Sigmoid colon (tissue), 7 donors: ENCODE results near the gene TCERG1L. TPM values are rescaled to one million over a fixed set of nuclear protein-coding genes. Genes with fewer than 3 reads are reported as not detected.

Experiments used
- DNase-seq: peaks from one replicate; pipeline ENCODE4 v3.0.0-alpha.2; 2019
- H3K27ac ChIP-seq, 4 donors: fragments of 200-600 bp; sonication (generic); one replicate each; pipeline ENCODE4 v1.5.1; 2016 to 2019; ENCODE audit warnings: mild to moderate bottlenecking in 1 of 4
- H3K27me3 ChIP-seq, 3 donors: fragments of 200-600 bp; sonication (generic); one replicate each; pipeline ENCODE4 v1.5.1; 2019; ENCODE audit warnings: mild to moderate bottlenecking in 1 of 3
- H3K36me3 ChIP-seq, 4 donors: fragments of 200-600 bp; sonication (generic); one replicate each; pipeline ENCODE4 v1.5.1; 2016 to 2019
- H3K4me1 ChIP-seq, 4 donors: fragments of 200-600 bp; sonication (generic); one replicate each; pipeline ENCODE4 v1.5.1; 2017 to 2019
- H3K4me3 ChIP-seq, 4 donors: fragments of 200-600 bp; sonication (generic); one replicate each; pipeline ENCODE4 v1.5.1; 2017 to 2019; ENCODE audit warnings: mild to moderate bottlenecking in 2 of 4, moderate library complexity in 1 of 4
- H3K9me3 ChIP-seq, 4 donors: fragments of 200-600 bp in 3 of 4; sonication (generic) in 3 of 4; one replicate each; pipeline versions ENCODE4 v1.5.1 to v1.6.1; 2013 to 2019
- EP300 ChIP-seq, 4 donors: sonication (generic); formaldehyde crosslinking; IDR thresholded peaks; one replicate each; pipeline ENCODE4 v1.6.1; 2017; ENCODE audit warnings: antibody characterized with exemption in 4 of 4
- POLR2A ChIP-seq, 2 donors: fragments of 450-650 bp; IDR thresholded peaks; one replicate each; pipeline ENCODE4 v1.6.1; 2016; ENCODE audit warnings: antibody characterized with exemption in 2 of 2, mild to moderate bottlenecking in 2 of 2, moderate library complexity in 2 of 2
- POLR2AphosphoS5 ChIP-seq, 4 donors: sonication (generic); formaldehyde crosslinking; IDR thresholded peaks; one replicate each; pipeline ENCODE4 v1.6.1; 2017; ENCODE audit warnings: antibody characterized with exemption in 4 of 4
- WGBS, 2 donors: extraction: QIAGEN DNeasy Blood & Tissue Kit; methylation state at CpG; one replicate each; pipeline ENCODE4 v1.1.7; 2013; 5-methylcytosine and 5-hydroxymethylcytosine counted together
- intact Hi-C: fragments of 100-400 bp; cut with DNase I; formaldehyde crosslinking; loops from one replicate; pipeline ENCODE4 v1.15.1; 2023
- polyA plus RNA-seq, 3 donors: library from polyadenylated mRNA; stranded (reverse); fragments of 200-250 nt; gene quantifications; one replicate each; pipeline ENCODE4 v1.2.3, GENCODE V29; 2013
- total RNA-seq, 4 donors: library from RNA; depleted of rRNA; stranded (reverse); fragments of >200 nt; gene quantifications; one replicate each; pipeline ENCODE4 v1.1.0, GENCODE V29; 2016
- TF ChIP-seq, protein P1 (sequence below), 4 experiments: fragments of 450-650 bp in 3 of 4; fragments of 200-600 bp in 1 of 4; IDR thresholded peaks; one replicate each; pipeline ENCODE4 v1.5.1; 2016 to 2019; ENCODE audit warnings: antibody characterized with exemption in 4 of 4, mild to moderate bottlenecking in 3 of 4, moderate library complexity in 2 of 4
- donor health status: healthy with polysubstance abuse.
- donor health status: Bipolar disorder and iron deficiency.
- donor health status: healthy.

Gene TCERG1L
- total and polyA plus RNA-seq, 7 donors, result under 0.01 to 0.55 (median 0.10) TPM; not detected in 4

DNA sequence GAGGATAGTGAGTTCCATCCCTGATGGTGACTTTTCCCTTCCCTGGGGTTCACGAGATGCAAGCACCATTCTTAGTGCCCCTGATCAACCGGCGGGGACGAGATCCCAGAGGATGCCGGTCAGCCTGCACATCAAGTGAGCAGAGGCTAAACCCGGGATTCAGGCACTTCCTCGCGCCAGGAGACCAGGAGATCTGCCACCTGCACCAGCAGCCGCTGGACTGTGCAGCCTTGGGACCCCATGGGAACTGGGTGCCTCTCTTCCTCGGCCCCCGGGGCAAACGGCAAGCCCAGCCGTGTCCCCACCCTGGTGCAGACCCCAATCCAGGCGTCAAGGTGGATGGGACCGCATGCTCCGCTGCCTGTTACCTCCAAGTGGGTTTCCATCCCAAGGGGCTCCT, 88.5 kb downstream of the TCERG1L start:
- 90 to 92% methylated on average over 16 of the region's 16 CpGs for WGBS, 2 donors
- H3K27me3 ChIP-seq, result no peaks in the 10 kb centered on the region
- no peaks in the 10 kb centered on the region for H3K4me1 ChIP-seq
- no peaks in the 10 kb centered on the region for H3K36me3 ChIP-seq
- no peak for DNase-seq
- no peak overlapping the region for H3K27ac ChIP-seq
- intact Hi-C loops, result no loop called here
- no peaks in the 10 kb centered on the region for H3K9me3 ChIP-seq
- TF ChIP-seq POLR2AphosphoS5 (IDR thresholded peaks at IDR 0.05), result no peak
- TF ChIP-seq POLR2A (IDR thresholded peaks at IDR 0.05), result no peak
- TF ChIP-seq, protein P1, sequence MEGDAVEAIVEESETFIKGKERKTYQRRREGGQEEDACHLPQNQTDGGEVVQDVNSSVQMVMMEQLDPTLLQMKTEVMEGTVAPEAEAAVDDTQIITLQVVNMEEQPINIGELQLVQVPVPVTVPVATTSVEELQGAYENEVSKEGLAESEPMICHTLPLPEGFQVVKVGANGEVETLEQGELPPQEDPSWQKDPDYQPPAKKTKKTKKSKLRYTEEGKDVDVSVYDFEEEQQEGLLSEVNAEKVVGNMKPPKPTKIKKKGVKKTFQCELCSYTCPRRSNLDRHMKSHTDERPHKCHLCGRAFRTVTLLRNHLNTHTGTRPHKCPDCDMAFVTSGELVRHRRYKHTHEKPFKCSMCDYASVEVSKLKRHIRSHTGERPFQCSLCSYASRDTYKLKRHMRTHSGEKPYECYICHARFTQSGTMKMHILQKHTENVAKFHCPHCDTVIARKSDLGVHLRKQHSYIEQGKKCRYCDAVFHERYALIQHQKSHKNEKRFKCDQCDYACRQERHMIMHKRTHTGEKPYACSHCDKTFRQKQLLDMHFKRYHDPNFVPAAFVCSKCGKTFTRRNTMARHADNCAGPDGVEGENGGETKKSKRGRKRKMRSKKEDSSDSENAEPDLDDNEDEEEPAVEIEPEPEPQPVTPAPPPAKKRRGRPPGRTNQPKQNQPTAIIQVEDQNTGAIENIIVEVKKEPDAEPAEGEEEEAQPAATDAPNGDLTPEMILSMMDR (IDR thresholded peaks at IDR 0.05), result no peak
- no peak for TF ChIP-seq EP300 (IDR thresholded peaks at IDR 0.05)
- no peak overlapping the region for H3K4me3 ChIP-seq

DNA sequence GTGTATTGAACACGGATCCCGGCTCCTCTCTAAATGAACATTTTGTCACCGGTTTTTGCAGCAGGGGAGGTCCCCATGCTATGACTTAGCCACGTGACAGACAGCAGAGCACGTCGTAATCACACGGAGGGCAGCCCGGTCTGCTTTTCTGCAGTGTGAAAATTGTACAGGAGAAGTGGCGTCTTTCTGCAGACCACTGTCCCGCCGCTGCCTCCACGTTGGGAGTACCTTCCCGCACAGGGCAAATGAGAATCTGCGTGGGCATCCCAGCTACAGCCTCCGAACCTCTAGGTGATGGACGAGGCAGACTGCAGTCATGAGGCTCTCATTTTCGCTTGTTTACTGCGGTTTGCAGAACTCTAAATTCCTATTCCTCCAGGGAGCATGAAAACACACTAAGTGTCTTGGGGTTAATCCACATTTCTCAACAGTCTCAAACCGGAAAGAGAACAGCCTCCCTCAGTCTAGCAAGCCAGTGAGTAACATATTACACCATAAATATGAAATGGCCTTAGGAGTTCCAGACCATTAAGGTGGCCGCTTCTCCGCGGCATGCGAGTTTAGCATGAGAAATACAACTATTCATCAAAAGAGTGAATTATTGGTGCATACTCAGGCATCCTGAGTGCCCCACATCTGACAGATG, 89.8 kb downstream of the TCERG1L start:
- no peaks in the 10 kb centered on the region for H3K36me3 ChIP-seq
- 88 to 89% methylated on average over 23 of the region's 23 CpGs for WGBS, 2 donors
- intact Hi-C loops, result no loop called here
- no peak for DNase-seq
- TF ChIP-seq POLR2AphosphoS5 (IDR thresholded peaks at IDR 0.05) (no peak), POLR2A (IDR thresholded peaks at IDR 0.05) (no peak), EP300 (IDR thresholded peaks at IDR 0.05) (no peak)
- TF ChIP-seq, protein P1 (IDR thresholded peaks at IDR 0.05), result no peak
- no peak overlapping the region for H3K4me3 ChIP-seq
- no peaks in the 10 kb centered on the region for H3K9me3 ChIP-seq
- no peak overlapping the region for H3K27ac ChIP-seq
- no peaks in the 10 kb centered on the region for H3K4me1 ChIP-seq
- no peaks in the 10 kb centered on the region for H3K27me3 ChIP-seq

DNA sequence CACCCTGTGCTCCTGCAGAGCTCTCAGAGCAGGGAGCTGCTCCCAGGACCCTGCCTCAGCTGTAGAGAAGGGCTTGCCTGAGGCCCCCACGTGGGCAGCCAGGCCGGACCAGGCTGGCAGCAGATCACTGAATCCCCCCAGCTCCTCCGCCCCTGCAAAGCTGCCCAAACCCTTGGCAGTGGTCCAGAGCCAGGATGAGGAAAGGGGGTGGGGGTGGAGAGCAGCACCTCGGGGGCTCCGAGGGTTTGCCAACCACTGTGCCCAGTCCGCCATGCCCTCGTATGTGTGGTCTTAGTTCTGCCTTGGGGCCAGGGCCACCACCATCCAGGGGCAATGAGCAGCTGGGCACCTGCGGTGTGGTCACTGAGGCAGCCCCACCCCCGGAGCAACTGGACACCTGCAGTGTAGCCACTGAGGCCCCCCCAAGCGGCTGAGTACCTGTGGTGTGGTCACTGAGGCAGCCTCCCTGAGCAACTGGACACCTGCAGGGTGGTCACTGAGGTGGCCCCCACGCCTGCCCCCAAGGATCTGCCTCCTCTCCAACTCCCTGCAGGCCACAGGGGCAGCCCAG, 90.8 kb downstream of the TCERG1L start:
- 77 to 83% methylated on average over 11 of the region's 11 CpGs for WGBS, 2 donors
- no peaks in the 10 kb centered on the region for H3K27me3 ChIP-seq
- no peaks in the 10 kb centered on the region for H3K4me1 ChIP-seq
- no peaks in the 10 kb centered on the region for H3K9me3 ChIP-seq
- H3K4me3 ChIP-seq, result no peak overlapping the region
- H3K36me3 ChIP-seq, result no peaks in the 10 kb centered on the region
- DNase-seq, result no peak
- TF ChIP-seq POLR2AphosphoS5 (IDR thresholded peaks at IDR 0.05), result no peak
- TF ChIP-seq, protein P1 (IDR thresholded peaks at IDR 0.05), result no peak
- TF ChIP-seq EP300 (IDR thresholded peaks at IDR 0.05), result no peak
- no peak for TF ChIP-seq POLR2A (IDR thresholded peaks at IDR 0.05)
- no peak overlapping the region for H3K27ac ChIP-seq
- intact Hi-C loops, result no loop called here

DNA sequence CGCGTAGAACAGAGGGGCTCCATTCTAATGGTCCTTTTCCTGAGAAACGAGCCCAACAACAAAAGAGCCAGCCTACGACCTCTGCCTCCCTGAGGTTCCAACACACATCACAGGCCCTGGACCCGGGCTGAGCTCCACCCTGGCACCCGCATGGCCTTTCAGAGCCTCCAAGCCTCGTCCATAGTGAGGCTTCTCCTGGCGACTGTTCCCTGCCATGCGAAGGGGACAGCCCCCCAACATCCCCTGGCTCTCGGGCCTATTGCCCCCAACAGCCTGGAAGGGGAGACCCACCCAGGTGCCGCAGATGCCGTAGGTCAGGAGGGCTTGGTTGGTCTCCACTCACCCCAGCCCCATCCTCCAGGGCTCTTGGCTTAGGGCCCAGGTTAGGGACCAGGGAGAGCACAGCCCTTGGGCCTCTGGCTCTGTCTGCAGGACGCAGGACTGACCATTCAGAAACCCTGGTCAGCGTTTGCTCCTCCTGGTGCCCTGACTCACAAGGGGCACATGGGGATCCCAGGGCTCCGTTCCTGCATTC, 91.5 kb downstream of the TCERG1L start:
- Histone ChIP-seq H3K4me1 (no peaks in the 10 kb centered on the region), H3K36me3 (no peaks in the 10 kb centered on the region), H3K4me3 (no peak overlapping the region), H3K9me3 (no peaks in the 10 kb centered on the region), H3K27ac (no peak overlapping the region), H3K27me3 (no peaks in the 10 kb centered on the region)
- intact Hi-C loops, result no loop called here
- 82 to 86% methylated on average over 15 of the region's 15 CpGs for WGBS, 2 donors
- TF ChIP-seq POLR2A (IDR thresholded peaks at IDR 0.05) (no peak), EP300 (IDR thresholded peaks at IDR 0.05) (no peak), POLR2AphosphoS5 (IDR thresholded peaks at IDR 0.05) (no peak)
- TF ChIP-seq, protein P1 (IDR thresholded peaks at IDR 0.05), result no peak
- DNase-seq, result no peak
